ENCODE results near the gene UBTD1. TPM values are rescaled to one million over a fixed set of nuclear protein-coding genes. Genes with fewer than 3 reads are reported as not detected.

UBTD1 gene
- total and polyA plus RNA-seq, 2 experiments from 2014 or later = 9.5 to 15.8 TPM

DNA sequence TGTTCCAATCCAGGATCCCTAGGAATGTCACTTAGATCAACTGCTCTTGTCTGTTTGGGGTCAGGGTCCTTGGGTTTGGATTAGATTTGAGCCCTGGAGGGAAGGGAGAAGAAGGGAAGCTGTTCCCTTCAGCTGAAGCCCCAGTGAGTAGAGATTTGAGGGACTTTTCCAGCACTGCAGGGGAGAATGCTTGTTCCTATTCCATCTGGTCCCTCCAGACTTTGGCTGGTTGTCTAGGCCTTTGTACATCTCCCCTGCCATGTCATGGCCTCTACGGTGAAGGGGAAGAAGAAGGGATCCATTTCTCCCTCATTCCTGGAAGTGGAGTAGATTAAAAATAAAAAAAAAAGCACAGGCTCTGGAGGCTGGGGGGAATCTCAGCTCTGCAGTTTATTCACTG, 101.9 kb downstream of the UBTD1 start:
- Histone ChIP-seq H3K4me3 (no peak overlapping the region), H3K27ac (no peak overlapping the region)
- no peak for TF ChIP-seq CTCF (IDR thresholded peaks at IDR 0.05; ENCODE audit: low read depth, low read length)

GRCh38 chr10:97601268-97602215, 102.8 kb downstream of the UBTD1 start:
- no peak overlapping the region for H3K27ac ChIP-seq

More for the DNA sequence above, 101.9 kb downstream of the UBTD1 start:
- no peaks in the 10 kb centered on the region for H3K27me3 ChIP-seq
- H3K36me3 ChIP-seq = no peaks in the 10 kb centered on the region
- DNase-seq (ENCODE audit: low read depth in 1 of 2, low spot score in 1 of 2) = no peak
- H3K4me1 ChIP-seq (ENCODE audit: low read depth) = no peaks in the 10 kb centered on the region
- no peaks in the 10 kb centered on the region for H3K9me3 ChIP-seq (ENCODE audit: low read depth)

DNA sequence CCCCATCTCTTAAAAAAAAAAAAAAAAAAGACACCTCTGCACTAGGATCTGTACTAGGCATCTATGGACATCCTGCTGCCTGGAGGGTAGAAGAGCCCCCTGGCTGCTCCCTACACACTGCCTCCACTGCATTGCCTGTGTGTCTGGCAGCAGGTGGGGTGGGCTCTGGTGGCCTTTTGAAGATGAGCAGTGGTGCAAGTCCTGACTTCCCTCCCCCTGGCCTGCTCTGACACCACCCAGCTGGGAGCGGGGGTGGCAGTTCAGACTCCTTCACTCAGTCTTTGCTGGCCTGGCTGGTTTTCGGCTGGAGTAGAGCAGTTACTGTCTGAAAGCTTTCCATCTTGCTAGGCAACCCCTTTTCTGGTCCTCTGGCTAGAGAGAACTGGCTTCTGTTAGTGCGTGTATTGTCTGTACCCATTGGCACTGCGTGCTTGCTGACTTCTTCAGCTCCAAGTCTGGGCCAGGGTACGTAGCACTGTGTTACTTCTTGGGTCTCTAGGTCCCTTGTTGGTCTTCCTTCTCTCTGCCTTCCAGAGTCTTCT, 108.4 kb downstream of the UBTD1 start:
- TF ChIP-seq CTCF (IDR thresholded peaks at IDR 0.05; ENCODE audit: low read depth, low read length) = no peak
- Histone ChIP-seq H3K36me3 (no peaks in the 10 kb centered on the region), H3K4me1 (ENCODE audit: low read depth) (peaks cover 12% of the 10 kb centered on the region), H3K27me3 (no peaks in the 10 kb centered on the region), H3K4me3 (no peak overlapping the region), H3K9me3 (ENCODE audit: low read depth) (no peaks in the 10 kb centered on the region), H3K27ac (no peak overlapping the region)
- no peak for DNase-seq (ENCODE audit: low read depth in 1 of 2, low spot score in 1 of 2)

More at GRCh38 chr10:97601268-97602215, 102.8 kb downstream of the UBTD1 start:
- H3K36me3 ChIP-seq = no peaks in the 10 kb centered on the region
- no peaks in the 10 kb centered on the region for H3K4me1 ChIP-seq (ENCODE audit: low read depth)
- no peak overlapping the region for H3K4me3 ChIP-seq
- H3K9me3 ChIP-seq (ENCODE audit: low read depth) = no peaks in the 10 kb centered on the region
- no peaks in the 10 kb centered on the region for H3K27me3 ChIP-seq
- DNase-seq (ENCODE audit: low read depth in 1 of 2, low spot score in 1 of 2) = peak in 1 of 2 donors; percentile 15
- TF ChIP-seq CTCF (IDR thresholded peaks at IDR 0.05; ENCODE audit: low read depth, low read length) = no peak

GRCh38 chr10:97608991-97609561, 110.4 kb downstream of the UBTD1 start:
- Histone ChIP-seq H3K36me3 (no peaks in the 10 kb centered on the region), H3K9me3 (ENCODE audit: low read depth) (no peaks in the 10 kb centered on the region), H3K27me3 (no peaks in the 10 kb centered on the region), H3K4me3 (no peak overlapping the region), H3K4me1 (ENCODE audit: low read depth) (peaks cover 12% of the 10 kb centered on the region), H3K27ac (peak overlapping the region; percentile 28)
- no peak for TF ChIP-seq CTCF (IDR thresholded peaks at IDR 0.05; ENCODE audit: low read depth, low read length)
- DNase-seq (ENCODE audit: low read depth in 1 of 2, low spot score in 1 of 2) = peak in 1 of 2 donors; percentile 49

DNA sequence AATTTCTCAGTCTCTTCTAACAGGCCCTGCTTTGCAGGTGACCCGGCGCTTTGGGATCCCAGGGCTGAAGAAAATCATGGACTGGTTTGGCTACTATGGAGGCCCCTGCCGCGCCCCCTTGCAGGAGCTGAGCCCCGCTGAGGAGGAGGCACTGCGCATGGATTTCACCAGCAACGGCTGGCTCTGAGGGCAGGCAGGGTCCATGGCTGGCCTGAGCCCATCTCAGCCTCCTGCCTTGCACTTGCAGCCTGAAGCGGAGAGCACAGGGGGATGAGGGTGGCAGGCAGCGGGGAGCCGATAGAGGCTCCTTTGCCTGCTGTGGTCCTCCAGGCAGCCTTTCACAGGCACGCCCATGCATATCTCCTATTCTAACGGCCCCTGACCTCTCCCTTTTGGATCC, 112.7 kb downstream of the UBTD1 start:
- Histone ChIP-seq H3K4me1 (ENCODE audit: low read depth) (peaks cover 12% of the 10 kb centered on the region), H3K4me3 (no peak overlapping the region), H3K27ac (no peak overlapping the region), H3K9me3 (ENCODE audit: low read depth) (no peaks in the 10 kb centered on the region), H3K27me3 (no peaks in the 10 kb centered on the region), H3K36me3 (no peaks in the 10 kb centered on the region)
- TF ChIP-seq CTCF (IDR thresholded peaks at IDR 0.05; ENCODE audit: low read depth, low read length) = no peak
- DNase-seq (ENCODE audit: low read depth in 1 of 2, low spot score in 1 of 2) = no peak

All from cardiac muscle cell (in vitro differentiated cells and primary cell).